A549 (cell line): ENCODE results near the gene TSTD1.

Experiments used
- CEBPB ChIP-seq, 2 experiments: fragments of >200 bp in 1 of 2; sonication (Bioruptor Twin) in 1 of 2; formaldehyde crosslinking in 1 of 2; IDR thresholded peaks; 2 replicates each; pipeline ENCODE4 v1.6.1; 2012 to 2016
- CHD2 ChIP-seq: fragments of 150-350 bp; IDR thresholded peaks from 2 replicates; pipeline ENCODE4 v1.6.1; 2014; ENCODE audit warnings: low read length; ENCODE audit not compliant: partially characterized antibody
- CTCF ChIP-seq: fragments of >200 bp; sonication (Bioruptor Twin); formaldehyde crosslinking; IDR thresholded peaks from 3 replicates; pipeline ENCODE4 v1.5.1; 2016
- EHMT2 ChIP-seq: fragments of 200-600 bp; sonication (generic); IDR thresholded peaks from 2 replicates; pipeline ENCODE4 v1.6.1; 2016; ENCODE audit warnings: antibody characterized with exemption, low read depth, mild to moderate bottlenecking, moderate library complexity
- HDAC2 ChIP-seq: fragments of 200-600 bp; sonication (generic); IDR thresholded peaks from 2 replicates; pipeline ENCODE4 v1.6.1; 2016
- MAFK ChIP-seq: fragments of 450-650 bp; IDR thresholded peaks from 2 replicates; pipeline ENCODE4 v1.6.1; 2014; ENCODE audit not compliant: partially characterized antibody
- MAX ChIP-seq: IDR thresholded peaks from 2 replicates; pipeline ENCODE4 v1.6.1; 2012
- MYC ChIP-seq: IDR thresholded peaks from 2 replicates; pipeline ENCODE4 v1.6.1; 2012; ENCODE audit warnings: mild to moderate bottlenecking, inconsistent platforms, low read length, improper control_type of control experiment, borderline replicate concordance
- POLR2A ChIP-seq: IDR thresholded peaks from 2 replicates; pipeline ENCODE4 v1.6.1; 2012; ENCODE audit warnings: mild to moderate bottlenecking, low read length
- RAD21 ChIP-seq, 2 experiments: fragments of >200 bp in 1 of 2; sonication (Bioruptor Twin) in 1 of 2; formaldehyde crosslinking in 1 of 2; IDR thresholded peaks in 1 of 2; conservative IDR thresholded peaks in 1 of 2; 2 replicates in 1 of 2; 3 replicates in 1 of 2; pipeline ENCODE4 v1.6.1; 2012 to 2018; ENCODE audit warnings: inconsistent platforms in 1 of 2
- REST ChIP-seq: fragments of 200-600 bp; sonication (generic); IDR thresholded peaks from 2 replicates; pipeline ENCODE4 v1.6.1; 2016; ENCODE audit warnings: antibody characterized with exemption, mild to moderate bottlenecking, moderate library complexity
- RFX5 ChIP-seq: fragments of 450-650 bp; IDR thresholded peaks from 2 replicates; pipeline ENCODE4 v1.7.1; 2014; ENCODE audit warnings: antibody characterized with exemption, mild to moderate bottlenecking, moderate library complexity
- TP53 ChIP-seq: fragments of 250-450 bp; sonication (Bioruptor Pico); IDR thresholded peaks from 2 replicates; pipeline ENCODE4 v1.5.0; 2021; ENCODE audit warnings: mild to moderate bottlenecking, moderate library complexity
- USF2 ChIP-seq: fragments of 450-650 bp; IDR thresholded peaks from 2 replicates; pipeline ENCODE4 v1.6.1; 2014; ENCODE audit warnings: antibody characterized with exemption

- TF ChIP-seq CEBPB (IDR thresholded peaks at IDR 0.05) (no peak), TP53 (CRISPR knock-in tag) (no peak), HDAC2 (no peak), CTCF (no peak), EHMT2 (no peak), REST (no peak), USF2 (no peak), MYC (no peak), RFX5 (no peak), MAX (no peak), MAFK (no peak), POLR2A (no peak), RAD21 (conservative IDR thresholded peaks at IDR 0.05 in 1 of 2, IDR thresholded peaks at IDR 0.05 in 1 of 2) (no peak), CHD2 (no peak)
Measured at GRCh38 chr1:161037661-161038522, 872 bp downstream of the TSTD1 start.
